K562 (cell line): Measurements from ENCODE around the gene LTBP1.

ENCODE experiments used
- ATF3 ChIP-seq, 2 experiments: fragments of 450-650 bp in 1 of 2; sonication (generic) in 1 of 2; formaldehyde crosslinking in 1 of 2; IDR thresholded peaks in 1 of 2; conservative IDR thresholded peaks in 1 of 2; 2 replicates each; pipeline versions ENCODE4 v1.6.1 to v1.8.1; 2016 to 2023; ENCODE audit warnings: mild to moderate bottlenecking in 2 of 2, moderate library complexity in 2 of 2, inconsistent platforms in 1 of 2, missing genetic modification reagents in 1 of 2
- HDAC3 ChIP-seq: fragments of 450-650 bp; IDR thresholded peaks from 2 replicates; pipeline ENCODE4 v1.6.1; 2018; ENCODE audit warnings: borderline replicate concordance, mild to moderate bottlenecking, moderate library complexity; ENCODE audit not compliant: partially characterized antibody
- HLTF ChIP-seq: fragments of 450-650 bp; IDR thresholded peaks from 2 replicates; pipeline ENCODE4 v1.6.1; 2016
- HOMEZ ChIP-seq: fragments of 250-450 bp; sonication (Bioruptor Pico); IDR thresholded peaks from 2 replicates; pipeline ENCODE4 v1.4.0; 2020; ENCODE audit warnings: mild to moderate bottlenecking, moderate library complexity
- POLR2A ChIP-seq: fragments of 450-650 bp; conservative IDR thresholded peaks from 2 replicates; pipeline ENCODE4 v1.6.1; 2016
- RBM39 ChIP-seq: fragments of 200-400 bp; formaldehyde crosslinking; optimal IDR thresholded peaks from 2 replicates; pipeline ENCODE3; 2018; ENCODE audit warnings: low read depth, low read length
- REST ChIP-seq, 2 experiments: fragments of 450-650 bp; formaldehyde crosslinking in 1 of 2; IDR thresholded peaks; 2 replicates each; pipeline versions ENCODE4 v1.4.0 to v1.6.1; 2014 to 2020; ENCODE audit warnings: mild to moderate bottlenecking in 2 of 2, borderline replicate concordance in 1 of 2, low read depth in 1 of 2
- SMC3 ChIP-seq: conservative IDR thresholded peaks from 2 replicates; pipeline ENCODE4 v1.6.1; 2011; ENCODE audit warnings: low read depth, low read length, improper control_type of control experiment; ENCODE audit not compliant: insufficient read depth
- TFE3 ChIP-seq: fragments of 450-650 bp; formaldehyde crosslinking; IDR thresholded peaks from 2 replicates; pipeline ENCODE4 v1.4.0; 2020; ENCODE audit warnings: mild to moderate bottlenecking, mixed read lengths
- YY1 ChIP-seq, 3 experiments: IDR thresholded peaks; 2 replicates each; pipeline ENCODE4 v1.6.1; 2011; ENCODE audit warnings: low read length in 2 of 3, mild to moderate bottlenecking in 2 of 3, moderate library complexity in 2 of 3, borderline replicate concordance in 1 of 3, control low read depth in 1 of 3, low read depth in 1 of 3; ENCODE audit not compliant: insufficient read depth in 3 of 3, insufficient replicate concordance in 2 of 3, control insufficient read depth in 1 of 3, insufficient read length in 1 of 3; ENCODE audit errors: extremely low read depth in 1 of 3
- ZNF699 ChIP-seq: fragments of 250-450 bp; sonication (Bioruptor Pico); IDR thresholded peaks from 2 replicates; pipeline ENCODE4 v1.8.0; 2021; ENCODE audit warnings: mild to moderate bottlenecking, moderate library complexity; ENCODE audit not compliant: insufficient replicate concordance
- TF ChIP-seq, protein P1 (sequence below): sonication (generic); formaldehyde crosslinking; IDR thresholded peaks from 2 replicates; pipeline ENCODE4 v1.5.0; 2020; ENCODE audit warnings: missing genetic modification reagents

DNA sequence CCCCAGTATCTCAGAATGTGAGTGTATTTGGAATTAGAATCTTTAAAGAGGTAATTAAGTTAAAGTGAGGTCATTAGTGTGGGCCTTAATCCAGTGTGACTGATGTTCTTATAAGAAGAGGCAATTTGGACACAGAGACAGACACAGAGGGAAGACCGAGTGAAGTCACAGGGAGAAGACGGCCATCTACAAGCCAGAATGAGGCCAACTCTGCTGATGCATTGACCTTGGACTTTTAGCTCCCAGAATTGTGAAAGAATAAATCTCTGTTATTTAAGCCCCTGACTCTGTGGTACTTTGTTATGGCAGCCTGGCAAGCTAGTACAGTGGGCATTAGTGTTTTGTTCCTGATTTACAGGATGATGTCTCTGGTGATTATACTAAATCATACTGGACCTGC, 64.6 kb downstream of the LTBP1 start:
- TF ChIP-seq HOMEZ (CRISPR knock-in tag) (no peak), TFE3 (CRISPR knock-in tag) (no peak), REST (IDR thresholded peaks at IDR 0.05; ENCODE audit: borderline replicate concordance) (no peak), REST (CRISPR knock-in tag; IDR thresholded peaks at IDR 0.05; ENCODE audit: low read depth) (no peak), RBM39 (no peak), HDAC3 (no peak), SMC3 (no peak), HLTF (no peak), ZNF699 (no peak), ATF3 (IDR thresholded peaks at IDR 0.05) (no peak), ATF3 (CRISPR knock-in tag; conservative IDR thresholded peaks at IDR 0.05) (no peak), YY1 (IDR thresholded peaks at IDR 0.05; ENCODE audit: borderline replicate concordance in 1 of 3, control insufficient read depth in 1 of 3, extremely low read depth in 1 of 3, insufficient read depth in 3 of 3, insufficient read length in 1 of 3, insufficient replicate concordance in 2 of 3, low read depth in 1 of 3, low read length in 2 of 3) (no peak), POLR2A (no peak)
- TF ChIP-seq, protein P1, sequence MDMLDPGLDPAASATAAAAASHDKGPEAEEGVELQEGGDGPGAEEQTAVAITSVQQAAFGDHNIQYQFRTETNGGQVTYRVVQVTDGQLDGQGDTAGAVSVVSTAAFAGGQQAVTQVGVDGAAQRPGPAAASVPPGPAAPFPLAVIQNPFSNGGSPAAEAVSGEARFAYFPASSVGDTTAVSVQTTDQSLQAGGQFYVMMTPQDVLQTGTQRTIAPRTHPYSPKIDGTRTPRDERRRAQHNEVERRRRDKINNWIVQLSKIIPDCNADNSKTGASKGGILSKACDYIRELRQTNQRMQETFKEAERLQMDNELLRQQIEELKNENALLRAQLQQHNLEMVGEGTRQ (CRISPR knock-in tag) = no peak
